H9 (cell line): ENCODE measurements around the gene MRC2. TPM values are rescaled to one million over a fixed set of nuclear protein-coding genes. Genes with fewer than 3 reads are reported as not detected.

Experiments used
- DNase-seq: peaks from one replicate; pipeline ENCODE4 v3.0.0-alpha.2; 2017
- H2AFZ ChIP-seq: one replicate; pipeline ENCODE4 v1.6.1; 2013; ENCODE audit warnings: mild to moderate bottlenecking, low read length, control low read depth, moderate library complexity
- H2AK5ac ChIP-seq: 2 replicates; pipeline ENCODE4 v1.6.1; 2013; ENCODE audit warnings: low read length, control low read depth, mixed read lengths; ENCODE audit not compliant: insufficient read length
- H2BK120ac ChIP-seq: one replicate; pipeline ENCODE4 v1.6.1; 2013; ENCODE audit warnings: low read depth, mild to moderate bottlenecking, low read length, control low read depth, inconsistent platforms; ENCODE audit not compliant: poor library complexity, severe bottlenecking
- H2BK12ac ChIP-seq: 2 replicates; pipeline ENCODE4 v1.6.1; 2013; ENCODE audit warnings: low read length, control low read depth, mixed read lengths, low read depth; ENCODE audit not compliant: insufficient read length
- H2BK15ac ChIP-seq: 2 replicates; pipeline ENCODE4 v1.6.1; 2013; ENCODE audit warnings: low read depth, low read length, control low read depth
- H2BK20ac ChIP-seq: one replicate; pipeline ENCODE4 v1.6.1; 2013; ENCODE audit warnings: low read depth, mild to moderate bottlenecking, low read length, control low read depth, inconsistent platforms; ENCODE audit not compliant: poor library complexity, severe bottlenecking
- H2BK5ac ChIP-seq: 2 replicates; pipeline ENCODE4 v1.6.1; 2013; ENCODE audit warnings: low read length, control low read depth, mixed read lengths; ENCODE audit not compliant: insufficient read length
- H3K14ac ChIP-seq: 2 replicates; pipeline ENCODE4 v1.6.1; 2013; ENCODE audit warnings: low read length, control low read depth; ENCODE audit not compliant: insufficient read depth
- H3K18ac ChIP-seq: 2 replicates; pipeline ENCODE4 v1.6.1; 2013; ENCODE audit warnings: low read depth, mild to moderate bottlenecking, mixed read lengths, low read length, control low read depth; ENCODE audit not compliant: insufficient read length
- H3K23ac ChIP-seq: 2 replicates; pipeline ENCODE4 v1.6.1; 2013; ENCODE audit warnings: low read length, control low read depth, mixed read lengths, low read depth; ENCODE audit not compliant: insufficient read length
- H3K23me2 ChIP-seq: 2 replicates; pipeline ENCODE4 v1.6.1; 2013; ENCODE audit warnings: low read depth, mild to moderate bottlenecking, mixed read lengths, low read length, control low read depth; ENCODE audit not compliant: insufficient read length, poor library complexity, severe bottlenecking
- H3K27ac ChIP-seq: 2 replicates; pipeline ENCODE4 v1.5.1; 2013; ENCODE audit warnings: low read length, control low read depth, mixed read lengths, low read depth; ENCODE audit not compliant: insufficient read length
- H3K27me3 ChIP-seq: 2 replicates; pipeline ENCODE4 v1.6.1; 2013; ENCODE audit warnings: low read length, control low read depth, inconsistent platforms; ENCODE audit not compliant: insufficient read depth
- H3K4ac ChIP-seq: 2 replicates; pipeline ENCODE4 v1.6.1; 2013; ENCODE audit warnings: low read depth, mild to moderate bottlenecking, control low read depth, inconsistent platforms, low read length, moderate library complexity
- H3K4me1 ChIP-seq: 2 replicates; pipeline ENCODE4 v1.6.1; 2013; ENCODE audit warnings: low read length, control low read depth, inconsistent platforms; ENCODE audit not compliant: insufficient read depth
- H3K4me2 ChIP-seq: 2 replicates; pipeline ENCODE4 v1.6.1; 2013; ENCODE audit warnings: low read length, control low read depth, mixed read lengths; ENCODE audit not compliant: insufficient read length, insufficient read depth
- H3K56ac ChIP-seq: 2 replicates; pipeline ENCODE4 v1.6.1; 2013; ENCODE audit warnings: low read depth, mild to moderate bottlenecking, mixed read lengths, low read length, control low read depth; ENCODE audit not compliant: insufficient read length
- H3K79me1 ChIP-seq: 2 replicates; pipeline ENCODE4 v1.6.1; 2013; ENCODE audit warnings: low read depth, mild to moderate bottlenecking, moderate library complexity, low read length, control low read depth, inconsistent platforms; ENCODE audit not compliant: insufficient read depth, poor library complexity, severe bottlenecking
- H3K79me2 ChIP-seq: 2 replicates; pipeline ENCODE4 v1.6.1; 2013; ENCODE audit warnings: low read length, control low read depth, inconsistent platforms; ENCODE audit not compliant: insufficient read depth
- H3K9ac ChIP-seq: 2 replicates; pipeline ENCODE4 v1.6.1; 2013; ENCODE audit warnings: low read length, control low read depth, mixed read lengths; ENCODE audit not compliant: insufficient read length; ENCODE audit errors: extremely low read depth
- H3K9me3 ChIP-seq: one replicate; pipeline ENCODE4 v1.6.1; 2013; ENCODE audit warnings: low read depth, low read length, inconsistent platforms; ENCODE audit not compliant: control insufficient read depth
- H3T11ph ChIP-seq: one replicate; pipeline ENCODE4 v1.6.1; 2013; ENCODE audit warnings: mild to moderate bottlenecking, low read length, control low read depth, inconsistent platforms
- H4K20me1 ChIP-seq: one replicate; pipeline ENCODE4 v1.6.1; 2013; ENCODE audit not compliant: control insufficient read depth, insufficient read length, insufficient read depth
- H4K5ac ChIP-seq: 2 replicates; pipeline ENCODE4 v1.6.1; 2013; ENCODE audit warnings: low read depth, mild to moderate bottlenecking, mixed read lengths, low read length, control low read depth; ENCODE audit not compliant: insufficient read length
- H4K8ac ChIP-seq: replicated peaks from 2 replicates; pipeline ENCODE4 v1.6.1; 2013; ENCODE audit warnings: low read length, control low read depth, mixed read lengths, low read depth; ENCODE audit not compliant: insufficient read length
- H4K91ac ChIP-seq: 2 replicates; pipeline ENCODE4 v1.6.1; 2013; ENCODE audit warnings: low read depth, mild to moderate bottlenecking, moderate library complexity, mixed read lengths, low read length, control low read depth; ENCODE audit not compliant: insufficient read length
- H3K27ac Mint-ChIP-seq, 3 experiments: 2 replicates in 2 of 3; 3 replicates in 1 of 3; pipeline ENCODE4 v1.8.0; 2020 to 2021; ENCODE audit warnings: mixed read lengths in 3 of 3, mild to moderate bottlenecking in 1 of 3, moderate library complexity in 1 of 3
- H3K27me3 Mint-ChIP-seq: 2 replicates; pipeline ENCODE4 v1.8.0; 2021; ENCODE audit warnings: low read depth, mild to moderate bottlenecking, moderate library complexity, mixed read lengths
- H3K36me3 Mint-ChIP-seq, 3 experiments: 2 replicates in 2 of 3; 3 replicates in 1 of 3; pipeline ENCODE4 v1.8.0; 2020 to 2021; ENCODE audit warnings: low read depth in 3 of 3, mixed read lengths in 3 of 3; ENCODE audit not compliant: insufficient read depth in 1 of 3
- H3K4me1 Mint-ChIP-seq, 2 experiments: 2 replicates each; pipeline ENCODE4 v1.8.0; 2020; ENCODE audit warnings: mixed read lengths in 2 of 2
- H3K4me3 Mint-ChIP-seq, 2 experiments: 2 replicates in 1 of 2; 3 replicates in 1 of 2; pipeline ENCODE4 v1.8.0; 2020 to 2021; ENCODE audit warnings: mild to moderate bottlenecking in 2 of 2, mixed read lengths in 2 of 2, moderate library complexity in 1 of 2
- H3K9me3 Mint-ChIP-seq, 2 experiments: 2 replicates in 1 of 2; 3 replicates in 1 of 2; pipeline ENCODE4 v1.8.0; 2020; ENCODE audit warnings: mild to moderate bottlenecking in 2 of 2, mixed read lengths in 2 of 2, moderate library complexity in 1 of 2
- WGBS: extraction: QIAGEN DNeasy Blood & Tissue Kit; methylation state at CpG from one replicate; pipeline ENCODE4 v1.1.7; 2013; ENCODE audit warnings: missing lambda C conversion rate, low lambda C conversion rate, mixed read lengths; ENCODE audit not compliant: insufficient read length; ENCODE audit errors: extremely low coverage; 5-methylcytosine and 5-hydroxymethylcytosine counted together
- total RNA-seq: library from RNA; stranded (reverse); gene quantifications from 2 replicates; pipeline ENCODE4 v1.2.1, GENCODE V29; 2021
- TF ChIP-seq, protein P1 (sequence below): fragments of 200-600 bp; sonication (generic); conservative IDR thresholded peaks from 3 replicates; pipeline ENCODE4 v1.8.0; 2021; ENCODE audit warnings: antibody characterized with exemption, mild to moderate bottlenecking

MRC2 gene
- total RNA-seq, 1 experiment from 2014 or later = 18.7 TPM

DNA sequence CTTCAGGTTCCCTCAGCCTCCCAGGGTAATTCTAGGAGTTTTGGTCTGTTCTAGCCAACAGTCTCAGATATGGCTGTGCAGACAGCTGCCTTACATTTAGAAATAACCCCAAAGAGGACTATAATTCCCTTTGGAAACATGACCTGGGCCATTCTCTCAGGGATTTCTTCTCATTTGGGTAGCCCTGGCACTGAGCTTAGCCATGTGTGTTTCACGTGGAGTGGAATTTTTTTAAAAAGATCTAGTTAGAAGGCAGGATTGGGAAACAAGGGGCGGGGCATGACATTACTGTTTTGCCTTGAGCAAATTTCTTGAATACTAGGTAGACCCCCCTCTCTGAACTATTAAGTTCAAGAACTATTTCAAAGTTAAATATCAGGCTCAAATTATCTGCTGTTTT, 29.6 kb upstream of the MRC2 start:
- H3K36me3 Mint-ChIP-seq = peaks cover 36 to 78% (median 68%) of the 10 kb centered on the region in 3 experiments

More for the DNA sequence above, 29.6 kb upstream of the MRC2 start:
- H3K27me3 Mint-ChIP-seq = no peaks in the 10 kb centered on the region
- no peak overlapping the region for H2BK5ac ChIP-seq
- H3K4ac ChIP-seq = no peak overlapping the region
- no peaks in the 10 kb centered on the region for H3K4me1 Mint-ChIP-seq
- H3K14ac ChIP-seq = no peak overlapping the region
- H3K27ac ChIP-seq = no peak overlapping the region
- H4K5ac ChIP-seq = no peak overlapping the region
- H2AFZ ChIP-seq = no peak overlapping the region
- WGBS = no CpG with 5 or more reads among the region's 2 CpGs
- H4K8ac ChIP-seq = no peak overlapping the region
- no peak overlapping the region for H3K23ac ChIP-seq
- H3K27ac Mint-ChIP-seq = no peak overlapping the region
- H3K23me2 ChIP-seq = no peaks in the 10 kb centered on the region
- H3K4me1 ChIP-seq = no peaks in the 10 kb centered on the region
- no peak overlapping the region for H4K91ac ChIP-seq
- H2BK15ac ChIP-seq = no peak overlapping the region
- H3K18ac ChIP-seq = no peak overlapping the region
- no peak overlapping the region for H3K4me2 ChIP-seq
- no peak overlapping the region for H2BK12ac ChIP-seq
- H3K56ac ChIP-seq = no peak overlapping the region
- H3K27me3 ChIP-seq = no peaks in the 10 kb centered on the region
- no peaks in the 10 kb centered on the region for H3K79me1 ChIP-seq
- H3K79me2 ChIP-seq = no peaks in the 10 kb centered on the region
- H2BK20ac ChIP-seq = no peak overlapping the region
- TF ChIP-seq, protein P1, sequence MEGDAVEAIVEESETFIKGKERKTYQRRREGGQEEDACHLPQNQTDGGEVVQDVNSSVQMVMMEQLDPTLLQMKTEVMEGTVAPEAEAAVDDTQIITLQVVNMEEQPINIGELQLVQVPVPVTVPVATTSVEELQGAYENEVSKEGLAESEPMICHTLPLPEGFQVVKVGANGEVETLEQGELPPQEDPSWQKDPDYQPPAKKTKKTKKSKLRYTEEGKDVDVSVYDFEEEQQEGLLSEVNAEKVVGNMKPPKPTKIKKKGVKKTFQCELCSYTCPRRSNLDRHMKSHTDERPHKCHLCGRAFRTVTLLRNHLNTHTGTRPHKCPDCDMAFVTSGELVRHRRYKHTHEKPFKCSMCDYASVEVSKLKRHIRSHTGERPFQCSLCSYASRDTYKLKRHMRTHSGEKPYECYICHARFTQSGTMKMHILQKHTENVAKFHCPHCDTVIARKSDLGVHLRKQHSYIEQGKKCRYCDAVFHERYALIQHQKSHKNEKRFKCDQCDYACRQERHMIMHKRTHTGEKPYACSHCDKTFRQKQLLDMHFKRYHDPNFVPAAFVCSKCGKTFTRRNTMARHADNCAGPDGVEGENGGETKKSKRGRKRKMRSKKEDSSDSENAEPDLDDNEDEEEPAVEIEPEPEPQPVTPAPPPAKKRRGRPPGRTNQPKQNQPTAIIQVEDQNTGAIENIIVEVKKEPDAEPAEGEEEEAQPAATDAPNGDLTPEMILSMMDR = no peak
- no peaks in the 10 kb centered on the region for H3K9me3 ChIP-seq
- no peak overlapping the region for H2AK5ac ChIP-seq
- H4K20me1 ChIP-seq = no peaks in the 10 kb centered on the region
- no peak overlapping the region for H2BK120ac ChIP-seq
- H3K4me3 Mint-ChIP-seq = no peak overlapping the region
- peaks cover 5 to 13% of the 10 kb centered on the region in 2 experiments; a peak in 4 of 5 replicates for H3K9me3 Mint-ChIP-seq
- no peak for DNase-seq
- H3T11ph ChIP-seq = no peak overlapping the region
- H3K9ac ChIP-seq = no peak overlapping the region
